ENCODE data around the gene GNAI3.

DNA sequence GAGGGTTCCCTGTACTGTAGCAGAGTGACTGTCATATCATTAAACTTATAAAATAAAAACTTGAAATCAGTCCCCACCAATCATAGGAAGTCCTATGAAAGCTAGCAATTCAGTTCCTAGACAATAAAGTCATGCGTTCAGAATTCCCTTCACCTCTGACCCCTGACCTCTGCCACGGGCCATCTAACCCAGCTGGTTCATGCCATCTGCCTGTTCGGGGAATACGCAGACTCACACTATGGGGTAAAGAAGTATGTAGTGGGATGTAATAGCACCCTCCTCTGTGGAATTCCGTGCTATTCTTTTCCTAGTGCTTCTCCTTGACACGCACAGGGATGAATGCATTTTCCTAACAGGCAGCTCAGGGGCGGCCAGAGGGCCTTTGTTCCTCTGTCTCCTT is 109.6 kb downstream of the GNAI3 start:
- TF ChIP-seq, protein P1, sequence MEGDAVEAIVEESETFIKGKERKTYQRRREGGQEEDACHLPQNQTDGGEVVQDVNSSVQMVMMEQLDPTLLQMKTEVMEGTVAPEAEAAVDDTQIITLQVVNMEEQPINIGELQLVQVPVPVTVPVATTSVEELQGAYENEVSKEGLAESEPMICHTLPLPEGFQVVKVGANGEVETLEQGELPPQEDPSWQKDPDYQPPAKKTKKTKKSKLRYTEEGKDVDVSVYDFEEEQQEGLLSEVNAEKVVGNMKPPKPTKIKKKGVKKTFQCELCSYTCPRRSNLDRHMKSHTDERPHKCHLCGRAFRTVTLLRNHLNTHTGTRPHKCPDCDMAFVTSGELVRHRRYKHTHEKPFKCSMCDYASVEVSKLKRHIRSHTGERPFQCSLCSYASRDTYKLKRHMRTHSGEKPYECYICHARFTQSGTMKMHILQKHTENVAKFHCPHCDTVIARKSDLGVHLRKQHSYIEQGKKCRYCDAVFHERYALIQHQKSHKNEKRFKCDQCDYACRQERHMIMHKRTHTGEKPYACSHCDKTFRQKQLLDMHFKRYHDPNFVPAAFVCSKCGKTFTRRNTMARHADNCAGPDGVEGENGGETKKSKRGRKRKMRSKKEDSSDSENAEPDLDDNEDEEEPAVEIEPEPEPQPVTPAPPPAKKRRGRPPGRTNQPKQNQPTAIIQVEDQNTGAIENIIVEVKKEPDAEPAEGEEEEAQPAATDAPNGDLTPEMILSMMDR (conservative IDR thresholded peaks at IDR 0.05; ENCODE audit: low read length): no peak
- TF ChIP-seq EZH2phosphoT487 (IDR thresholded peaks at IDR 0.05; ENCODE audit: borderline replicate concordance, low read depth, low read length): no peak

Measured in OCI-LY7 (cell line).